ENCODE measurements around the gene TGIF2.

GRCh38 chr20:36550790-36551299, 22.6 kb upstream of the TGIF2 start:
- no peak for TF ChIP-seq CTCF (IDR thresholded peaks at IDR 0.05)
- TF ChIP-seq POLR2A (IDR thresholded peaks at IDR 0.05) = no peak

All from right lobe of liver (tissue), 4 donors.